HG02885 (cell line): Measurements from ENCODE around the gene FCGBP.
"Not testable (repeated sequence)": the region's sequence is repeated elsewhere in the genome, so short reads cannot be mapped to it uniquely, and the experiment has no call there.

Experiments used
- ATAC-seq: cut with Tn5 transposase; IDR thresholded peaks from one replicate; pipeline ENCODE4 v1.9.1; 2021; ENCODE audit warnings: mild to moderate bottlenecking; ENCODE audit not compliant: unreplicated experiment, poor library complexity

FCGBP gene

GRCh38 chr19:39893366-39894235 is 40.8 kb downstream of the FCGBP start:
- not testable (repeated sequence) for ATAC-seq

GRCh38 chr19:39892506-39892902 is 41.9 kb downstream of the FCGBP start:
- not testable (repeated sequence) for ATAC-seq

GRCh38 chr19:39891660-39892505 is 42.6 kb downstream of the FCGBP start:
- not testable (repeated sequence) for ATAC-seq

GRCh38 chr19:39890755-39891551 is 43.5 kb downstream of the FCGBP start:
- ATAC-seq = no peak

GRCh38 chr19:39889872-39890754 is 44.3 kb downstream of the FCGBP start:
- ATAC-seq = not testable (repeated sequence)

- ATAC-seq = not testable (repeated sequence)
Measured at GRCh38 chr19:39887456-39887951, 46.9 kb downstream of the FCGBP start.

GRCh38 chr19:39885821-39886554 is 48.4 kb downstream of the FCGBP start:
- ATAC-seq = not testable (repeated sequence)

GRCh38 chr19:39884721-39885120 is 49.7 kb downstream of the FCGBP start:
- not testable (repeated sequence) for ATAC-seq
